Activated CD4-positive, alpha-beta memory T cell treated with anti-CD3 and anti-CD28 coated beads for 36 hours (primary cell): ENCODE measurements around the gene PRKCH. TPM values are rescaled to one million over a fixed set of nuclear protein-coding genes. Genes with fewer than 3 reads are reported as not detected.
"Not testable (repeated sequence)": the region's sequence is repeated elsewhere in the genome, so short reads cannot be mapped to it uniquely, and the experiment has no call there.

Experiments
- CTCF ChIA-PET: fragments of 350-600 bp; sonication (Branson Sonifier 250); formaldehyde crosslinking; loops from one replicate; lab custom pipeline; 2021; ENCODE audit warnings: antibody characterized with exemption, inconsistent platforms; lab: Charles Lee
- POLR2A ChIA-PET: fragments of 350-600 bp; sonication (Branson Sonifier 250); formaldehyde crosslinking; loops from one replicate; lab custom pipeline; 2021; ENCODE audit warnings: antibody characterized with exemption; lab: Charles Lee
- DNase-seq: peaks from one replicate; pipeline ENCODE4 v3.0.0-alpha.2; 2020
- H3K27ac Mint-ChIP-seq: one replicate; pipeline ENCODE4 v1.8.0; 2021; ENCODE audit warnings: mixed read lengths
- H3K27me3 Mint-ChIP-seq: one replicate; pipeline ENCODE4 v1.8.0; 2021; ENCODE audit warnings: mixed read lengths
- H3K36me3 Mint-ChIP-seq: one replicate; pipeline ENCODE4 v1.8.0; 2021; ENCODE audit warnings: mixed read lengths
- H3K4me1 Mint-ChIP-seq: one replicate; pipeline ENCODE4 v1.8.0; 2021; ENCODE audit warnings: low read depth, mixed read lengths
- H3K4me3 Mint-ChIP-seq: one replicate; pipeline ENCODE4 v1.8.0; 2021; ENCODE audit warnings: mild to moderate bottlenecking, mixed read lengths
- H3K9me3 Mint-ChIP-seq: one replicate; pipeline ENCODE4 v1.8.0; 2021; ENCODE audit warnings: mixed read lengths
- intact Hi-C: fragments of 100-400 bp; cut with micrococcal nuclease; formaldehyde crosslinking; loops from one replicate; pipeline ENCODE4 v1.15.1; 2023
- total RNA-seq, 2 experiments: library from RNA; stranded (reverse); gene quantifications; one replicate each; pipeline ENCODE4 v1.2.3, GENCODE V29; 2021

The PRKCH gene
- total RNA-seq, 2 experiments from 2014 or later, result 142 to 147 TPM

- H3K27me3 Mint-ChIP-seq, result no peaks in the 10 kb centered on the region
- no peak overlapping the region for H3K4me3 Mint-ChIP-seq
- DNase-seq, result no peak
- no peaks in the 10 kb centered on the region for H3K9me3 Mint-ChIP-seq
- CTCF ChIA-PET, result interaction anchor here (0.7 to 4.9 kb wide), 7 partner anchors 9 to 382 kb away, joined by 3 to 37 read pairs (median 5); no protein-coding TSS in a partner anchor
- peaks cover 81% of the 10 kb centered on the region for H3K4me1 Mint-ChIP-seq
- H3K27ac Mint-ChIP-seq, result peak overlapping the region; percentile 63
- H3K36me3 Mint-ChIP-seq, result peaks cover 83% of the 10 kb centered on the region
- intact Hi-C loops, result no loop called here
- POLR2A ChIA-PET, result no interaction called here
Measured at GRCh38 chr14:61455351-61455750, 134.0 kb downstream of the PRKCH start.

GRCh38 chr14:61456720-61457119 lies 135.3 kb downstream of the PRKCH start:
- intact Hi-C loops, result loop anchor here (1.0 kb wide), 1 partner anchor 159 kb away; no protein-coding TSS in a partner anchor
- Mint-ChIP-seq H3K9me3 (no peaks in the 10 kb centered on the region), H3K4me3 (no peak overlapping the region), H3K27me3 (no peaks in the 10 kb centered on the region), H3K36me3 (peaks cover 80% of the 10 kb centered on the region), H3K27ac (peak overlapping the region; percentile 60), H3K4me1 (peaks cover 81% of the 10 kb centered on the region)
- ChIA-PET POLR2A (no interaction called here), CTCF (interaction anchor here (0.8 to 4.9 kb wide), 4 partner anchors 23 to 381 kb away, joined by 3 to 37 read pairs (median 4); no protein-coding TSS in a partner anchor)
- DNase-seq, result peak; percentile 87

DNA sequence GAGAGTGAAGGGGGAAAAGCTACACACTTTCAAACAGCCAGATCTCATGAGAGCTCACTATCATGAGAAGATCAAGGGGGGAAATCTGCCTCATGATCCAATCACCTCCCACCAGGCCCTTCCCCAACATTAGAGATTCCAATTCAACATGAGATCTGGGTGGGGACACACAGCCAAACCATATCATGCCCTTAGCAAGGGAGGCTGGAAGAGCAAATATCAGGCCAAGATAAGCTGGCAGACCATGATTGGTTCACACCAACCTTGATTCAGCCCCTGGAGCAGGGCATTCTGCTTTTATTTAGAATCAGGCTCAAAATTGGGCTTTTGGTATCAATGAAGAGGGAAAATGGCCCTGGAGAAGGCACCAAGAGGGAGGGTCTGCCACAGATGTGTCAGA lies 137.4 kb downstream of the PRKCH start:
- intact Hi-C loops, result no loop called here
- Mint-ChIP-seq H3K27me3 (no peaks in the 10 kb centered on the region), H3K36me3 (peaks cover 77% of the 10 kb centered on the region), H3K4me3 (no peak overlapping the region), H3K4me1 (peaks cover 74% of the 10 kb centered on the region), H3K27ac (peak overlapping the region; percentile 71), H3K9me3 (peaks cover under 1% of the 10 kb centered on the region)
- DNase-seq, result no peak
- ChIA-PET CTCF (interaction anchor here (0.6 to 4.9 kb wide), 4 partner anchors 43 to 379 kb away, joined by 3 to 37 read pairs (median 3); no protein-coding TSS in a partner anchor), POLR2A (no interaction called here)

GRCh38 chr14:61459229-61459628 lies 137.8 kb downstream of the PRKCH start:
- Mint-ChIP-seq H3K9me3 (peaks cover 3% of the 10 kb centered on the region), H3K4me3 (no peak overlapping the region), H3K4me1 (peaks cover 73% of the 10 kb centered on the region), H3K27ac (peak overlapping the region; percentile 71), H3K36me3 (peaks cover 78% of the 10 kb centered on the region), H3K27me3 (no peaks in the 10 kb centered on the region)
- no peak for DNase-seq
- CTCF ChIA-PET, result interaction anchor here (0.7 to 5.0 kb wide), 4 partner anchors 43 to 378 kb away, joined by 3 to 70 read pairs (median 20); no protein-coding TSS in a partner anchor
- intact Hi-C loops, result no loop called here
- POLR2A ChIA-PET, result no interaction called here

DNA sequence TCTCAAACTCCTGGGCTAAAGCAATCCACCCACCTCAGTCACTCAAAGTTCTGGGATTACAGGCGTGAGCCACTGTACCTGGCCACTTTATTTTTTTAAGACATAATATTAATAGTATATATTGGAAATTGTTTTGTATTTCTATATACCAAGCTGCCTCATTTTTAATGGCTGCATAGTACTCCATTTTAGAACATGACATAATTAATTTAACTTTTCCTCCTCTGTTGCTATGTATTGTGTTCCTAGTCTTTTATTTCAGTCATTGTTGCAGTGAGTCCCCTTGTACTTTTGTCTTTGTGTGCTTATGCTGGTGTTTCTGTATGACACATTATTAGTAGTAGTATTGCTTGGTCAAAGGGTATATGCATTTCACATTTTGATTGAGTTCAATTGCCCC lies 138.7 kb downstream of the PRKCH start:
- ChIA-PET CTCF (interaction anchor here (0.6 to 5.0 kb wide), 10 partner anchors 10 to 377 kb away, joined by 3 to 70 read pairs (median 5); partner anchors contain the start of gene TMEM30B), POLR2A (interaction anchor here (0.7 kb wide), 1 partner anchor 150 kb away, joined by 3 read pairs; no protein-coding TSS in a partner anchor)
- Mint-ChIP-seq H3K27ac (peak overlapping the region; percentile 90), H3K4me1 (peaks cover 71% of the 10 kb centered on the region), H3K27me3 (no peaks in the 10 kb centered on the region), H3K36me3 (peaks cover 80% of the 10 kb centered on the region), H3K9me3 (peaks cover 6% of the 10 kb centered on the region), H3K4me3 (no peak overlapping the region)
- no peak for DNase-seq
- intact Hi-C loops, result loop anchor here (2.0 to 5.0 kb wide), 3 partner anchors 271 to 667 kb away; no protein-coding TSS in a partner anchor

GRCh38 chr14:61460718-61461611 lies 139.6 kb downstream of the PRKCH start:
- ChIA-PET POLR2A (interaction anchor here (0.5 to 1.4 kb wide), 6 partner anchors 32 to 376 kb away, joined by 3 to 4 read pairs (median 3); partner anchors contain the start of gene HIF1A), CTCF (interaction anchor here (0.5 to 5.0 kb wide), 29 partner anchors 10 to 664 kb away, joined by 3 to 70 read pairs (median 4); partner anchors contain the start of genes HIF1A, PRKCH and TMEM30B)
- peak; percentile 75 for DNase-seq
- H3K9me3 Mint-ChIP-seq, result peaks cover 6% of the 10 kb centered on the region
- peaks cover 65% of the 10 kb centered on the region for H3K4me1 Mint-ChIP-seq
- peak overlapping the region; percentile 11 for H3K4me3 Mint-ChIP-seq
- no peaks in the 10 kb centered on the region for H3K27me3 Mint-ChIP-seq
- H3K36me3 Mint-ChIP-seq, result peaks cover 75% of the 10 kb centered on the region
- H3K27ac Mint-ChIP-seq, result peak overlapping the region; percentile 90
- intact Hi-C loops, result loop anchor here (1.0 to 5.0 kb wide), 5 partner anchors 164 to 666 kb away; no protein-coding TSS in a partner anchor

- intact Hi-C loops, result loop anchor here (1.0 to 5.0 kb wide), 5 partner anchors 165 to 665 kb away; no protein-coding TSS in a partner anchor
- Mint-ChIP-seq H3K9me3 (peaks cover 6% of the 10 kb centered on the region), H3K4me3 (no peak overlapping the region), H3K27ac (peak overlapping the region; percentile 90), H3K27me3 (no peaks in the 10 kb centered on the region), H3K36me3 (peaks cover 74% of the 10 kb centered on the region), H3K4me1 (peaks cover 63% of the 10 kb centered on the region)
- CTCF ChIA-PET, result interaction anchor here (0.6 to 5.0 kb wide), 18 partner anchors 8 to 663 kb away, joined by 3 to 70 read pairs (median 4); partner anchors contain the start of gene TMEM30B
- POLR2A ChIA-PET, result interaction anchor here (1.4 kb wide), 1 partner anchor 375 kb away, joined by 4 read pairs; no protein-coding TSS in a partner anchor
- DNase-seq, result no peak
Measured at GRCh38 chr14:61461808-61462275, 140.5 kb downstream of the PRKCH start.

GRCh38 chr14:61462566-61463193 lies 141.3 kb downstream of the PRKCH start:
- DNase-seq, result no peak
- Mint-ChIP-seq H3K9me3 (peaks cover 6% of the 10 kb centered on the region), H3K27me3 (no peaks in the 10 kb centered on the region), H3K27ac (peak overlapping the region; percentile 44), H3K36me3 (peaks cover 66% of the 10 kb centered on the region), H3K4me1 (peaks cover 60% of the 10 kb centered on the region), H3K4me3 (no peak overlapping the region)
- intact Hi-C loops, result loop anchor here (5.0 kb wide), 2 partner anchors 430 to 665 kb away; no protein-coding TSS in a partner anchor
- POLR2A ChIA-PET, result no interaction called here
- CTCF ChIA-PET, result interaction anchor here (0.6 to 5.0 kb wide), 9 partner anchors 7 to 378 kb away, joined by 3 to 70 read pairs (median 3); no protein-coding TSS in a partner anchor

GRCh38 chr14:61463664-61464285 lies 142.4 kb downstream of the PRKCH start:
- no peak overlapping the region for H3K4me3 Mint-ChIP-seq
- H3K4me1 Mint-ChIP-seq, result peaks cover 60% of the 10 kb centered on the region
- no peak overlapping the region for H3K27ac Mint-ChIP-seq
- H3K27me3 Mint-ChIP-seq, result no peaks in the 10 kb centered on the region
- POLR2A ChIA-PET, result no interaction called here
- no peak for DNase-seq
- CTCF ChIA-PET, result interaction anchor here (0.6 to 5.0 kb wide), 5 partner anchors 8 to 373 kb away, joined by 3 to 70 read pairs (median 3); no protein-coding TSS in a partner anchor
- intact Hi-C loops, result loop anchor here (5.0 kb wide), 2 partner anchors 429 to 664 kb away; no protein-coding TSS in a partner anchor
- peaks cover 6% of the 10 kb centered on the region for H3K9me3 Mint-ChIP-seq
- H3K36me3 Mint-ChIP-seq, result peaks cover 61% of the 10 kb centered on the region

DNA sequence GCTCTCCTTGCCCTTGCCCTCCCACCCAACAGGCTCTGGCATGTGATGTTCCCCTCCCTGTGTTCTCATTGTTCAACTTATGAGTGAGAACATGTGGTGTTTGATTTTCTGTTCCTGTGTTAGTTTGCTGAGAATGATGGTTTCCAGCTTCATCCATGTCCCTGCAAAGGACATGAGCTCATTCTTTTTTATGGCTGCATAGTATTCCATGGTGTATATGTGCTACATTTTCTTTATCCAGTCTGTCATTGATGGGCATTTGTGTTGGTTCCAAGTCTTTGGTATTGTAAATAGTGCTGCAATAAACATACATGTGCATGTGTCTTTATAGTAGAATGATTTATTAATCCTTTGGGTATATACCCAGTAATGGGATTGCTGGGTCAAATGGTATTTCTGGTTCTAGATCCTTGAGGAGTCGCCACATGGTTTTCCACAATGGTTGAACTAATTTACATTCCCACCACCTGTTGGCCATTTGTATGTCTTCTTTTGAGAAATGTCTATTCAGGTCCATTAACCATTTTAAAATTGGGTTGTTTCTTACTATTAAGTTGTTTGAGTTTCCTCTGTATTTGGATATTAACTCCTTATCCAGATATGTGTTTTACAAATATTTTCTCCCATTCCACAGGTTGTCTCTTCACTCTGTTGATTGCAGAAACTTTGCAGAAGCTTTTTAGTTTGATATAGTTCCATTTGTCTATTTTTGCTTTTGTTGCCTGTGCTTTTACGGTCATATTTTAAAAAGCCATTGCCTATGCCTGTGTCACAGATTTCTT lies 143.4 kb downstream of the PRKCH start:
- POLR2A ChIA-PET, H3K27me3 Mint-ChIP-seq: not testable (repeated sequence)
- peaks cover 56% of the 10 kb centered on the region for H3K36me3 Mint-ChIP-seq

More for the DNA sequence above, 143.4 kb downstream of the PRKCH start:
- Mint-ChIP-seq H3K4me1 (peaks cover 69% of the 10 kb centered on the region), H3K27ac (peak overlapping the region; percentile 48)
- H3K9me3 Mint-ChIP-seq, H3K4me3 Mint-ChIP-seq, DNase-seq: not testable (repeated sequence)
- intact Hi-C loops, result loop anchor here (5.0 kb wide), 2 partner anchors 428 to 663 kb away; no protein-coding TSS in a partner anchor
- CTCF ChIA-PET, result interaction anchor here (1.3 to 3.1 kb wide), 4 partner anchors 9 to 372 kb away, joined by 3 to 14 read pairs (median 3); no protein-coding TSS in a partner anchor
